ENCODE measurements around the gene OGDH. TPM values are rescaled to one million over a fixed set of nuclear protein-coding genes. Genes with fewer than 3 reads are reported as not detected.

Gene OGDH
- total RNA-seq, 3 donors from 2014 or later, result 141 to 186 (median 159) TPM

DNA sequence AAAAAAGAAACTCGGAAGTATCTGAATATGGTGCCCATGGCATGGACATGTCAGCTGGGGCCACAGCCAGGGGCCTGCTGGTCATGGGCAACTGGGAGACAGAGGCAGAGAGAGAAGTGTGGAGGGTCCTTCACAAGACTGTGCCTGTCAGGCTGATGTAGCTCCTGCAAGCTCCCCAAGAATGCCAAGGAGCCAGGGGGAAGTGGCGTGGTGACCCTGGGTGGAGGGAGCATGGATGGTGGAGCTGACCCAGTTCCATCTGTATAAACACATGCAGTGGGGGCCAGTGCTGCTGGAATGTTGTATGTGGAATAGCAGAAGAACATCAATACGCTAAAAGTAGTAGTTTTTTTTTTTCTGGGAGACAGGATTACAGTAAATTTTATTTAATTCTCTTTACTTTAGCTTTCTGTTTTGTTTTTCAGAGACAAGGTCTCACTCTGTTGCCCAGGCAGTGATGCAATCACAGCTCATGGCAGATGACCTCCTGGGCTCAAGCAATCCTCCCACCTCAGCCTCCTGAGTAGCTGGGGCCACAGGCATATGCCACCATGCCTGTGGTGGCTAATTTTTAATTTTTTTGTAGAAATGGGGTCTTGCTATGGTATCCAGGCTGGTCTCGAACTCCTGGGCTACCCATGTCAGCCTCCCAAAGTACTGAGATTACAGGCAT lies 131.8 kb downstream of the OGDH start:
- TF ChIP-seq CTCF (IDR thresholded peaks at IDR 0.05), result no peak
- intact Hi-C loops (cut with DNase I, micrococcal nuclease), result no loop called here
- no peaks in the 10 kb centered on the region for H3K9me3 ChIP-seq
- H3K36me3 ChIP-seq (ENCODE audit: low read depth), result no peaks in the 10 kb centered on the region
- H3K4me3 ChIP-seq, result no peak overlapping the region
- DNase-seq (no peak), ATAC-seq (no peak)
- H3K4me1 ChIP-seq (ENCODE audit: low read depth), result no peaks in the 10 kb centered on the region

DNA sequence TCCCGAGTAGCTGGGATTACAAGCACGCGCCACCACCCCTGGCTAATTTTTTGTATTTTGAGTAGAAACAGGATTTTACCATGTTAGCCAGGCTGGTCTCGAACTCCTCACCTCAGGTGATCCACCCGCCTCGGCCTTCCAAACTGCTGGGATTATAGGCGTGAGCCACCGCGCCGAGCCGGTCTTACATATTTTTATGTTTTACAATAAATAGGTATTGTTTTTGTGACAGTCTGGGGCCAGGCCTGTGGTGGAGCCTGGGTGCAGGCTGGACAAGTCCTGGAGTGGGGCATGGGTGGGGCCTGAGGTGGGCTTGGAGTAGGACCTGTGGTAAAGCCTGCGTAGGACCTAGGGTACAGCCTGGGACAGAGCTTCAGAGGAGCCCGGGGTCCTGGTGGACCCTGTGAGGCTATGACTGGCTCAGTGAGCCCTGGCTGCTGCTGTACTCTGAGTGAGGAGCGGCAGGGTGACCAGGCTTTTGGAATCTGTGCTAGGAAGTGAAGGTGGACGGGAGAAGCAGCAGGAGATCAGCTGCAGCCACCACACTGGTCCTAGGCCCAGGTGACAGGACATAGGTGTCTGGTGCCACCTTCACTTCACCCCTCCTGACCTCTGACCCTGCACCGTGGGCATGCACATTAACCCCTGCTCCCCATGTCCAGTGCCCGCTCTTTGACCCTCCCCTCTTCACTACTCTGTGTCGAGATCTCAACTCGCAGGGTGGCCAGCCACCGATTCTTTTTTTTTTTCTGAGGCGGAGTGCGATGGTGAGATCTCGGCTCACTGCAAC lies 132.6 kb downstream of the OGDH start:
- no peak for ATAC-seq
- intact Hi-C loops (cut with DNase I, micrococcal nuclease), result no loop called here

DNA sequence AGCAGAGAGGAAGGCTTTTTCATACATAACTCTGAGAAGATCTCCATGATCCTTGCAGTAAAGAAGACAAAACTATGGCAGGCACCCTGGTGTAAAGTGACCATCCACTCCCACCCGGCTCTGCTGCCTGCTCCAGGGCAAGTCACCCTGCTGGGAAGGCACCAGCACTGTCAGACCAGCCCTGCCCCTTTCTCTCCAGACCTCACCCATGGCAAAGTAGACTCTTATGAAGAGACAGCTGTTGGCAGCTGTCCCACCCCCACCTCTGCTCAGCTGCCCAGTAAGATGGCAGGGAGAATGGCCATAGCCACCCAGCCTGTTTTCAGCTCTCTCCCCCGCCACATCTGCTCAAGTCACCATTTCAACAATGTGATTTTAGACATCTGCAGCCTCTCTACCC lies 133.6 kb downstream of the OGDH start:
- TF ChIP-seq CTCF (IDR thresholded peaks at IDR 0.05), result no peak
- Histone ChIP-seq H3K4me1 (ENCODE audit: low read depth) (no peaks in the 10 kb centered on the region), H3K9me3 (no peaks in the 10 kb centered on the region), H3K36me3 (ENCODE audit: low read depth) (no peaks in the 10 kb centered on the region), H3K4me3 (no peak overlapping the region)
- DNase-seq, result no peak
- intact Hi-C loops (cut with DNase I, micrococcal nuclease), result no loop called here
- ATAC-seq, result no peak

More for the DNA sequence above, 132.6 kb downstream of the OGDH start:
- DNase-seq, result no peak
- TF ChIP-seq CTCF (IDR thresholded peaks at IDR 0.05), result no peak
- Histone ChIP-seq H3K9me3 (no peaks in the 10 kb centered on the region), H3K4me3 (no peak overlapping the region), H3K36me3 (ENCODE audit: low read depth) (no peaks in the 10 kb centered on the region), H3K4me1 (ENCODE audit: low read depth) (no peaks in the 10 kb centered on the region)

DNA sequence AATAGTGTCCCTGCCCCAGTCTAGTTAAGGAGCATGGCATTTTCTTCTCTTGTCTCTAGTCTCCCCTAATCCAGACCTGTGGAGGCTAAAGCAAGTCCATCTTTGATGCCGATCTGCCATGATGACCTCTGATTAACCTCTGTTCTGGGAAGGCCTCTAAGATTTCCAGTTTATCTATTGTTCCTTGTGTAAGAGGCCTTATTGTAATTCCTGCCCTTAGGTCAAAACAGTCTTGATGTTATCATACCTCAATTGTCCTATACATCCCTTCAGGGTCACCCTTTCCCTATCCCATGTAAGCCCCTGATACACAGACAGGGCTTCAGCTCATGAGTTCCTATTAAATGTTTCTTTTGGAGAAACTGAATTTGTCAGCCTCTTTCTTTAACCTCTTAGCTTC lies 137.3 kb downstream of the OGDH start:
- no peak overlapping the region for H3K4me3 ChIP-seq
- DNase-seq (no peak), ATAC-seq (no peak)
- H3K4me1 ChIP-seq (ENCODE audit: low read depth), result peaks cover 4% of the 10 kb centered on the region
- TF ChIP-seq CTCF (IDR thresholded peaks at IDR 0.05), result no peak
- intact Hi-C loops (cut with DNase I, micrococcal nuclease), result no loop called here
- no peaks in the 10 kb centered on the region for H3K9me3 ChIP-seq
- no peaks in the 10 kb centered on the region for H3K36me3 ChIP-seq (ENCODE audit: low read depth)

DNA sequence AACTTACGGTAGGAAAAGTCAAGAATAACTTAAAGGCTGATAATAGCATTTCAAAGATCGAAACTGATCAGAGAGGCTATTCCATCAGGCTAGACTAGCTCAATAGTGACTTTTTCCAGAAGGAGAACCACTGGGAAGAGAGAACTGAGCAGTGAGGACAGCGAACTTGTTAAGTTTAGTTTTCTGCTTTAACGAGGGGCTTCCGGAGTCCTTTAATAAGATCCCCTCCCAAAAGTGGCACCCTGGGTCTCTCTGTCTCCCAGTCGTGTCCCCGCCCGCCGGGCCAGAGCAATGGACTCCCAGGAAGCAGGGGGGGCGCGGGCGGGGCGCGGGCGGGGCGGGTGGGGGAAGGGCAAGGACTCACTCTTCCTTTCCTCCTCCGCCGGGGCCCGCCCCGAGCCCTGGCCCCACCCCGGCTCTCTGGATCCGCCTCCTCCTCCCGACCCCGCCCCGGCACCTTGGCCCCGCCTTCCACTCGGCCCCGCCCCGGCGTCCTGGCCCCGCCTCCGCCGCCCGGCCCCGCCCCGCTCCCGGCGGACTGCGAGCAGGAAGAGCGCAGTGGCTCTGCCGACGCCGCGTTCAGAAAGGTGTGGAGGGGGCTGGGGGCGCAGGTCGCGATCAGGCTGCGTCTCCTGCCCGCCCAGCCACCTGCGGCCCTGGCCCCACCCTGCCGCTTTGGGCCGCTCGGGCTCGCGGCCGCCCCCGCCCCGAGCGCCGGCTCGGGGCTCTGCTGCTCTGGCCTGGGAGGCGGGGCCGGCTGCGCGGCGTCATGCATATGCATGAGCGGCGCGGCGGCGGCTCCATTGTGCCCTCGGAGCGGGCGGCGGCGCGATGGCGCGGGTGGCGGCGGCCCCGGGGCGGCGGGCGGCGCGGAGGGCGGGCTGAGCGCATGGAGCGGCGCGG lies 141.9 kb downstream of the OGDH start, which contains the start of gene ZMIZ2:
Gene ZMIZ2, plus strand, starts transcription at position 803 of the 903 bp plus-strand sequence. CDS start 7,403 bp downstream, outside the sequence.
- H3K9me3 ChIP-seq, result no peaks in the 10 kb centered on the region
- TF ChIP-seq CTCF (IDR thresholded peaks at IDR 0.05), result no peak
- H3K36me3 ChIP-seq (ENCODE audit: low read depth), result no peaks in the 10 kb centered on the region
- DNase-seq (peak; percentile 93 to 97 (median 96)), ATAC-seq (peak; percentile 98)
- H3K4me1 ChIP-seq (ENCODE audit: low read depth), result peaks cover 25% of the 10 kb centered on the region
- intact Hi-C loops (cut with DNase I, micrococcal nuclease), result no loop called here
- H3K4me3 ChIP-seq, result peak within 1 kb of the TSS; percentile 72
